Vagina (tissue), 2 donors: ENCODE data around the gene TUBB3. TPM values are rescaled to one million over a fixed set of nuclear protein-coding genes. Genes with fewer than 3 reads are reported as not detected.
"Not testable (repeated sequence)": the region's sequence is repeated elsewhere in the genome, so short reads cannot be mapped to it uniquely, and the experiment has no call there.

ENCODE experiments used
- DNase-seq, 2 donors: peaks; one replicate each; pipeline ENCODE4 v3.0.0-alpha.2; 2017; ENCODE audit errors: extremely low spot score in 2 of 2
- H3K27ac ChIP-seq: fragments of 200-600 bp; sonication (generic); one replicate; pipeline ENCODE4 v1.5.1; 2019
- H3K27me3 ChIP-seq: fragments of 200-600 bp; sonication (generic); one replicate; pipeline ENCODE4 v1.5.1; 2019
- H3K36me3 ChIP-seq, 2 donors: fragments of 200-600 bp; sonication (generic); one replicate each; pipeline ENCODE4 v1.5.1; 2017 to 2019
- H3K4me1 ChIP-seq: fragments of 200-600 bp; sonication (generic); one replicate; pipeline ENCODE4 v1.5.1; 2019
- H3K4me3 ChIP-seq, 2 donors: fragments of 200-600 bp; sonication (generic); 1 replicate in 1 of 2; 2 replicates in 1 of 2; pipeline ENCODE4 v1.5.1; 2016 to 2019
- H3K9me3 ChIP-seq: fragments of 200-600 bp; sonication (generic); one replicate; pipeline ENCODE4 v1.5.1; 2019
- POLR2A ChIP-seq, 2 donors: fragments of 450-650 bp; IDR thresholded peaks; one replicate each; pipeline ENCODE4 v1.6.1; 2017; ENCODE audit warnings: antibody characterized with exemption in 2 of 2, mild to moderate bottlenecking in 2 of 2, moderate library complexity in 2 of 2
- POLR2AphosphoS5 ChIP-seq, 2 donors: sonication (generic); formaldehyde crosslinking; IDR thresholded peaks; one replicate each; pipeline ENCODE4 v1.9.0; 2017; ENCODE audit warnings: antibody characterized with exemption in 2 of 2, mild to moderate bottlenecking in 2 of 2, low read depth in 1 of 2; ENCODE audit not compliant: insufficient read depth in 1 of 2
- intact Hi-C: fragments of 100-400 bp; cut with DNase I; formaldehyde crosslinking; loops from one replicate; pipeline ENCODE4 v1.15.1; 2023
- total RNA-seq: library from RNA; depleted of rRNA; stranded (reverse); fragments of >200 nt; gene quantifications from one replicate; pipeline ENCODE4 v1.2.3, GENCODE V29; 2016
- TF ChIP-seq, protein P1 (sequence below), 3 experiments: fragments of 450-650 bp in 2 of 3; fragments of 200-600 bp in 1 of 3; sonication (generic) in 1 of 3; IDR thresholded peaks; one replicate each; pipeline ENCODE4 v1.5.1; 2017 to 2019; ENCODE audit warnings: antibody characterized with exemption in 3 of 3, mild to moderate bottlenecking in 2 of 3, moderate library complexity in 2 of 3

The TUBB3 gene
- total RNA-seq, 1 donor from 2014 or later = 19.2 TPM

DNA sequence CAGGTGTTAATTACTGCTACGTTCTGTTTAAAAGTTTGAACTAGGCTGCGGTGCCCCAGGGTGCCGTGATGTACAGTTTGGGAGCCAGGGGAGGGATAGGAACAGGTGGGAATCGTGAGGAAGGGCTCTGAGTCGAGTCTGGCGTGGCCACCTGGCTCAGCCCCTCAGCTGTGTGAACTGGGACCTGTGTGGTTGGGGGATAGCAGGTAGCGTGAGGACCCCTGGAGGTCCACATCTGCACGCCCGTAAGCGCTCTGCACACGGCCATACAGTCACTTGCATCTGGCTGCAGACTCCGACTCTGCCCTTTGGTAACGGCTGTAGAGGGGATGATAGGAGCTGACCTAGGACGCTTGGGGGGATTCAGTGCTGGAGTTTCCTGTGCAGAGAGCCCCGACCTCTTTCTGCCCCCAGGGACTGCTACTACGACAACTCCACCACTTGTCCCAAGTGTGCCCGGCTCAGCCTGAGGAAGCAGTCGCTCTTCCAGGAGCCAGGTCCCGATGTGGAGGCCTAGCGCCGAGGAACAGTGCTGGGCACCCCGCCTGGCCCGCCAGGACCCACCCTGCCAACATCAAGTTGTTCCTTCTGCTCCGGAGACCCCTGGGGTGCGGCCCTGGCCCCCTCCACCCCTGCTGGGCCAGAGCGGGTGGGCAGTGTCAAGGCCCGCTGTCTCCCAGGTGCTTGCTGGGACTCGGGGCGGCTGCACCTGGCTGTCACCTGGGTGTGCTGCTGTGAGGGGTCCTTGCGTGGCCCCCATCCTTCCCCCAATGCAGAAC is 42.5 kb downstream of the TUBB3 start:
- intact Hi-C loops = no loop called here
- Histone ChIP-seq H3K27ac (no peak overlapping the region), H3K27me3 (no peaks in the 10 kb centered on the region), H3K4me1 (no peaks in the 10 kb centered on the region), H3K9me3 (no peaks in the 10 kb centered on the region), H3K36me3 (peaks cover 0 to 5% of the 10 kb centered on the region in 2 donors), H3K4me3 (no peak overlapping the region)
- DNase-seq = no peak
- no peak for TF ChIP-seq POLR2AphosphoS5 (IDR thresholded peaks at IDR 0.05; ENCODE audit: insufficient read depth in 1 of 2, low read depth in 1 of 2)
- TF ChIP-seq POLR2A (IDR thresholded peaks at IDR 0.05) = no peak
- TF ChIP-seq, protein P1, sequence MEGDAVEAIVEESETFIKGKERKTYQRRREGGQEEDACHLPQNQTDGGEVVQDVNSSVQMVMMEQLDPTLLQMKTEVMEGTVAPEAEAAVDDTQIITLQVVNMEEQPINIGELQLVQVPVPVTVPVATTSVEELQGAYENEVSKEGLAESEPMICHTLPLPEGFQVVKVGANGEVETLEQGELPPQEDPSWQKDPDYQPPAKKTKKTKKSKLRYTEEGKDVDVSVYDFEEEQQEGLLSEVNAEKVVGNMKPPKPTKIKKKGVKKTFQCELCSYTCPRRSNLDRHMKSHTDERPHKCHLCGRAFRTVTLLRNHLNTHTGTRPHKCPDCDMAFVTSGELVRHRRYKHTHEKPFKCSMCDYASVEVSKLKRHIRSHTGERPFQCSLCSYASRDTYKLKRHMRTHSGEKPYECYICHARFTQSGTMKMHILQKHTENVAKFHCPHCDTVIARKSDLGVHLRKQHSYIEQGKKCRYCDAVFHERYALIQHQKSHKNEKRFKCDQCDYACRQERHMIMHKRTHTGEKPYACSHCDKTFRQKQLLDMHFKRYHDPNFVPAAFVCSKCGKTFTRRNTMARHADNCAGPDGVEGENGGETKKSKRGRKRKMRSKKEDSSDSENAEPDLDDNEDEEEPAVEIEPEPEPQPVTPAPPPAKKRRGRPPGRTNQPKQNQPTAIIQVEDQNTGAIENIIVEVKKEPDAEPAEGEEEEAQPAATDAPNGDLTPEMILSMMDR (IDR thresholded peaks at IDR 0.05) = no peak

GRCh38 chr16:89966756-89967155 is 43.6 kb downstream of the TUBB3 start:
- H3K4me1 ChIP-seq = peaks cover 9% of the 10 kb centered on the region
- H3K27ac ChIP-seq = no peak overlapping the region
- H3K36me3 ChIP-seq = no peaks in the 10 kb centered on the region
- no peak for DNase-seq
- intact Hi-C loops = no loop called here
- no peaks in the 10 kb centered on the region for H3K9me3 ChIP-seq
- no peak overlapping the region for H3K4me3 ChIP-seq
- H3K27me3 ChIP-seq = no peaks in the 10 kb centered on the region
- no peak for TF ChIP-seq POLR2AphosphoS5 (IDR thresholded peaks at IDR 0.05; ENCODE audit: insufficient read depth in 1 of 2, low read depth in 1 of 2)
- TF ChIP-seq, protein P1 (IDR thresholded peaks at IDR 0.05) = no peak
- no peak for TF ChIP-seq POLR2A (IDR thresholded peaks at IDR 0.05)

- H3K9me3 ChIP-seq, DNase-seq, H3K36me3 ChIP-seq, H3K27ac ChIP-seq, H3K4me3 ChIP-seq, H3K27me3 ChIP-seq, intact Hi-C loops: not testable (repeated sequence)
- H3K4me1 ChIP-seq = peaks cover 12% of the 10 kb centered on the region
Observed at GRCh38 chr16:89967436-89967835, 44.3 kb downstream of the TUBB3 start.

- H3K27me3 ChIP-seq, H3K36me3 ChIP-seq, H3K9me3 ChIP-seq, DNase-seq, intact Hi-C loops, H3K27ac ChIP-seq, H3K4me3 ChIP-seq: not testable (repeated sequence)
- peaks cover 12% of the 10 kb centered on the region for H3K4me1 ChIP-seq
Observed at GRCh38 chr16:89968074-89968473, 44.9 kb downstream of the TUBB3 start.

GRCh38 chr16:89969741-89970410 is 46.7 kb downstream of the TUBB3 start:
- Histone ChIP-seq H3K27me3 (no peaks in the 10 kb centered on the region), H3K9me3 (no peaks in the 10 kb centered on the region), H3K36me3 (no peaks in the 10 kb centered on the region), H3K4me1 (peaks cover 25% of the 10 kb centered on the region), H3K4me3 (no peak overlapping the region), H3K27ac (no peak overlapping the region)
- DNase-seq = no peak
- intact Hi-C loops = no loop called here
- TF ChIP-seq POLR2AphosphoS5 (IDR thresholded peaks at IDR 0.05; ENCODE audit: insufficient read depth in 1 of 2, low read depth in 1 of 2) (no peak), POLR2A (IDR thresholded peaks at IDR 0.05) (no peak)
- TF ChIP-seq, protein P1 (IDR thresholded peaks at IDR 0.05) = no peak
